ENCODE measurements around the gene GJA10. TPM values are rescaled to one million over a fixed set of nuclear protein-coding genes. Genes with fewer than 3 reads are reported as not detected.

The GJA10 gene
- total and polyA plus RNA-seq, 11 donors = not detected

DNA sequence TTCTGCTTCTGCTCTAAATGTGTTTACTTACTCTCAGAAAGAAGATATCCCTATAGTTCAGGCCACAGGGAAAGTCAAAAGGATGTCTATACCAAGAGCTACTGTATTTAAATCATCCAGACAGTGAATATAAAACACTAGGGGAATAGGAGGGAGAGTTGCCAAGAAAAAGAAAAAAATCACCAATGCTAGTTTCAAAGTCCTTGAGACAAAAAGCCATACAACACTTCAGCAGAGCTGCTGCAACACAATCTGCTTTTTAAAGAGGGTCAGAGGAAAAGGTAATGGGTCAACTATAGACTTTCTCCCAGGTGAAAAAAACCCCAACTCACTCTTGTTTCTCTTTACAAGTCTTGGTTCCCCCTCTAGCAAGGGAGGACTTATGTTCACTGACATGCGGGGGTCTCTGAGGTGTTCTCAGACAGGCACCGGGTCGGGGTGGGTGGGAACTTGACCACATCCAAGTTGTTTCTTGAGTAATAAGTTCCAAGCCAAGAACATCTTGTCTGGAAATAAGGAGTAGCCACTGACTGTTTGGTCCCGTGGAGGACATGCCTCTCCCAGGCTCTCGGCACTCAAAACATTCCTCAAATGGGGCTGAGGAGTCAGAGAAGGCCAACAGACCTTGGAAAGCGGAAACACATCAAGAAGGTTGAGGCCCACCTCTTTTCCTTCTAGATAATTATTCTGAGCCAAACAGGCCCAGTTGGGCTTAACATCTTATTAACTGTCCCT is 47.7 kb downstream of the GJA10 start:
- ATAC-seq (peak in 2 of 4 donors; percentile 14 to 30), DNase-seq (no peak)
- 83 to 93% (median 88%) methylated on average over 6 of the region's 6 CpGs for WGBS, 4 donors
- Histone ChIP-seq H3K36me3 (peaks cover 0 to 10% (median 0%) of the 10 kb centered on the region in 9 donors), H3K4me1 (peaks cover 0 to 8% (median 0%) of the 10 kb centered on the region in 12 donors), H3K27me3 (no peaks in the 10 kb centered on the region), H3K27ac (no peak overlapping the region), H3K9me3 (peaks cover 0 to 4% (median 0%) of the 10 kb centered on the region in 12 donors), H3K4me3 (no peak overlapping the region)
- TF ChIP-seq, protein P1, sequence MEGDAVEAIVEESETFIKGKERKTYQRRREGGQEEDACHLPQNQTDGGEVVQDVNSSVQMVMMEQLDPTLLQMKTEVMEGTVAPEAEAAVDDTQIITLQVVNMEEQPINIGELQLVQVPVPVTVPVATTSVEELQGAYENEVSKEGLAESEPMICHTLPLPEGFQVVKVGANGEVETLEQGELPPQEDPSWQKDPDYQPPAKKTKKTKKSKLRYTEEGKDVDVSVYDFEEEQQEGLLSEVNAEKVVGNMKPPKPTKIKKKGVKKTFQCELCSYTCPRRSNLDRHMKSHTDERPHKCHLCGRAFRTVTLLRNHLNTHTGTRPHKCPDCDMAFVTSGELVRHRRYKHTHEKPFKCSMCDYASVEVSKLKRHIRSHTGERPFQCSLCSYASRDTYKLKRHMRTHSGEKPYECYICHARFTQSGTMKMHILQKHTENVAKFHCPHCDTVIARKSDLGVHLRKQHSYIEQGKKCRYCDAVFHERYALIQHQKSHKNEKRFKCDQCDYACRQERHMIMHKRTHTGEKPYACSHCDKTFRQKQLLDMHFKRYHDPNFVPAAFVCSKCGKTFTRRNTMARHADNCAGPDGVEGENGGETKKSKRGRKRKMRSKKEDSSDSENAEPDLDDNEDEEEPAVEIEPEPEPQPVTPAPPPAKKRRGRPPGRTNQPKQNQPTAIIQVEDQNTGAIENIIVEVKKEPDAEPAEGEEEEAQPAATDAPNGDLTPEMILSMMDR (IDR thresholded peaks at IDR 0.05) = no peak
- no peak for TF ChIP-seq POLR2A (IDR thresholded peaks at IDR 0.05)
- intact Hi-C loops (cut with DNase I) = loop anchor here in 8 of 10 donors (2.0 to 10.0 kb wide), 4 partner anchors 353 to 537 kb away; partner anchors contain the start of gene BACH2 (in 1 of the 8)

DNA sequence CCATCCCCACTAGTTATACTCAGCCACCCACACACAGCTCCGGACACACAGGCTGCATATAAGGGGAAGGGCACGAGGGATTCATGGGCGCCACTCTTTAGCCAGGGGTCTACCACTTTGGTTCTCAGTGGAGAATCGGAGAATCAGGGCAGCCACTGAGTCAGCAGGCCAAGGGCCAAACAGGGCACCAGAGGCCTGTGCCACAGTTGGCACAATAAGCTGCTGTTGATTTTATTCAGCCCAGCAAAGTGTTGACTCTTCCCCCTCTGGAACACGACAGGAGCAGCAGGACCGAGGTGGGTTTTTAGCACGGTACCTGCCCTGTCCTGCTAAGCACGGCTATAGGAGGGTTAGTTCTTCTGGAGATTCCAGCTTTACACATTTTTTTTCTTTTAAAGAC is 48.3 kb downstream of the GJA10 start:
- ATAC-seq (peak in 1 of 4 donors; percentile 11), DNase-seq (no peak)
- H3K9me3 ChIP-seq = peaks cover 0 to 4% (median 0%) of the 10 kb centered on the region in 12 donors
- H3K36me3 ChIP-seq = peaks cover 0 to 5% (median 0%) of the 10 kb centered on the region in 9 donors
- no peak overlapping the region for H3K4me3 ChIP-seq
- TF ChIP-seq, protein P1 (IDR thresholded peaks at IDR 0.05) = no peak
- no peak for TF ChIP-seq POLR2A (IDR thresholded peaks at IDR 0.05)
- H3K27ac ChIP-seq = no peak overlapping the region
- no peaks in the 10 kb centered on the region for H3K27me3 ChIP-seq
- intact Hi-C loops (cut with DNase I) = loop anchor here in 3 of 10 donors (2.0 to 10.0 kb wide), 3 partner anchors 352 to 536 kb away; partner anchors contain the start of gene BACH2 (in 1 of the 3)
- H3K4me1 ChIP-seq = peaks cover 0 to 8% (median 0%) of the 10 kb centered on the region in 12 donors
- WGBS, 4 donors = 95 to 97% (median 96%) methylated on average over 8 of the region's 8 CpGs

DNA sequence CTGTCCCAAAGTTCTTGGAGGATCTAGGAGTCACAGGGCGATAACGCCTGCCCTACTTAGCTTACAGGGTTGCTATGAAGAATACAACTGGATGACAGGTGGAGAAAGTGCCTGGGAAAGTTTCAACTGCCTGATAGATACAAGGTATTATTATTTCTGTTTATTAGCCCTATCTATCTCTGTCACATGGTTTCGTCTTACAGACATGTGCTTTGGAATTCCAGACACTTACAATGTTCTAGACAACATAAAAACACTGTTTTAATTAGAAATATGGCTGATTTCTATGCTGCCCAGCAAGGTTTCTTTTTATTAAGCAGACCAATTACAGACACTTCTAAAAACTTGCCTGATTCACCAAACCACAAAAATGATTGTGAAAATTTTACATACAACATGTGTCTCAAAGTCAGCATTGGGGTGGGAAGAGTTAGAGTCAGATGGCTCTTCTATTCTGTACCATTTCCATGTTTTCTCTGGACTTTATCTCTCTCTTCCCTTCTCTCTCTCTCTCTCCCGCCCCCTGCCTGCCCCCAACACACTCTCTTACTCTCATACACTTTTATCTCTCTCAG is 50.0 kb downstream of the GJA10 start:
- DNase-seq (no peak), ATAC-seq (no peak)
- Histone ChIP-seq H3K4me3 (no peak overlapping the region), H3K9me3 (peaks cover 0 to 4% (median 0%) of the 10 kb centered on the region in 12 donors), H3K27ac (no peak overlapping the region), H3K4me1 (peaks cover 0 to 8% (median 0%) of the 10 kb centered on the region in 12 donors), H3K27me3 (no peaks in the 10 kb centered on the region), H3K36me3 (peaks cover 0 to 5% (median 0%) of the 10 kb centered on the region in 9 donors)
- WGBS, 4 donors = 92 to 96% (median 93%) methylated on average over 4 of the region's 4 CpGs
- TF ChIP-seq, protein P1 (IDR thresholded peaks at IDR 0.05) = no peak
- no peak for TF ChIP-seq POLR2A (IDR thresholded peaks at IDR 0.05)
- intact Hi-C loops (cut with DNase I) = loop anchor here in 2 of 10 donors (2.0 to 10.0 kb wide), 3 partner anchors 351 to 451 kb away; partner anchors contain the start of gene BACH2 (in 1 of the 2)

All from heart left ventricle (tissue), 16 donors.